ENCODE results near the gene SPEF2. TPM values are rescaled to one million over a fixed set of nuclear protein-coding genes. Genes with fewer than 3 reads are reported as not detected.

Gene SPEF2
- total and polyA plus RNA-seq, 2 of the 13 experiments (the other 11 are each of a cell fraction or from before 2014, with no cell fraction given): 1.5 to 2.3 TPM

DNA sequence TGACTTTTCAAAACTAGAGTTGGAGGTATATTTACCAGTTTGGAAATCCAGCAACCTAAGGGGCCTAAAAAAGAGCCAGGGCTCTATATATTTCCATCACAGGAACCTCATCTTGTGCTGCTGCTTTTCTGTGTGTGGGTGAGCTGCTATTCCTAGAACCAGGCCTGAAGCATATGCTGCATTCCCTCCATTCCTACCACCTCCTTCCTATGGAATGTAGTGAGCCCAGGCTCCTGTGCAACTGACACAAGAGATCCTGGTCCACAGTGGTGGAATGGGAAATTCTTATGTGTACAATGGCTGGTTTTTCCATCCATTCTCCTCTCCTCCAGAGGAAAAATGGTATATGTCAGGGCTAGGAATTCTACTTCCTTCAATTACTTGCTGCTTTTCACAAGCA is 39.1 kb downstream of the SPEF2 start (continued):
- no peak for TF ChIP-seq HOMEZ (CRISPR knock-in tag; IDR thresholded peaks at IDR 0.05; ENCODE audit: low read depth)
- no peak for TF ChIP-seq TAF15 (IDR thresholded peaks at IDR 0.05; ENCODE audit: low read depth, low read length, poor library complexity, severe bottlenecking)
- no peak for TF ChIP-seq ZFP1 (CRISPR knock-in tag; IDR thresholded peaks at IDR 0.05)
- TF ChIP-seq ARID2 (CRISPR knock-in tag; IDR thresholded peaks at IDR 0.05; ENCODE audit: borderline replicate concordance): no peak
- TF ChIP-seq, protein P1, sequence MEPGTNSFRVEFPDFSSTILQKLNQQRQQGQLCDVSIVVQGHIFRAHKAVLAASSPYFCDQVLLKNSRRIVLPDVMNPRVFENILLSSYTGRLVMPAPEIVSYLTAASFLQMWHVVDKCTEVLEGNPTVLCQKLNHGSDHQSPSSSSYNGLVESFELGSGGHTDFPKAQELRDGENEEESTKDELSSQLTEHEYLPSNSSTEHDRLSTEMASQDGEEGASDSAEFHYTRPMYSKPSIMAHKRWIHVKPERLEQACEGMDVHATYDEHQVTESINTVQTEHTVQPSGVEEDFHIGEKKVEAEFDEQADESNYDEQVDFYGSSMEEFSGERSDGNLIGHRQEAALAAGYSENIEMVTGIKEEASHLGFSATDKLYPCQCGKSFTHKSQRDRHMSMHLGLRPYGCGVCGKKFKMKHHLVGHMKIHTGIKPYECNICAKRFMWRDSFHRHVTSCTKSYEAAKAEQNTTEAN (CRISPR knock-in tag; conservative IDR thresholded peaks at IDR 0.05): no peak
- TF ChIP-seq ZMAT3 (CRISPR knock-in tag; conservative IDR thresholded peaks at IDR 0.05): no peak
- no peak for TF ChIP-seq NCOA5 (CRISPR knock-in tag; IDR thresholded peaks at IDR 0.05)
- no peak for TF ChIP-seq ZNF383 (CRISPR knock-in tag; IDR thresholded peaks at IDR 0.05; ENCODE audit: borderline replicate concordance)
- no peak for TF ChIP-seq RARG (CRISPR knock-in tag; IDR thresholded peaks at IDR 0.05; ENCODE audit: low read depth)
- no peak for TF ChIP-seq TARDBP (CRISPR knock-in tag; IDR thresholded peaks at IDR 0.05)
- no peak for TF ChIP-seq SPEN (CRISPR knock-in tag; IDR thresholded peaks at IDR 0.05; ENCODE audit: low read depth)

DNA sequence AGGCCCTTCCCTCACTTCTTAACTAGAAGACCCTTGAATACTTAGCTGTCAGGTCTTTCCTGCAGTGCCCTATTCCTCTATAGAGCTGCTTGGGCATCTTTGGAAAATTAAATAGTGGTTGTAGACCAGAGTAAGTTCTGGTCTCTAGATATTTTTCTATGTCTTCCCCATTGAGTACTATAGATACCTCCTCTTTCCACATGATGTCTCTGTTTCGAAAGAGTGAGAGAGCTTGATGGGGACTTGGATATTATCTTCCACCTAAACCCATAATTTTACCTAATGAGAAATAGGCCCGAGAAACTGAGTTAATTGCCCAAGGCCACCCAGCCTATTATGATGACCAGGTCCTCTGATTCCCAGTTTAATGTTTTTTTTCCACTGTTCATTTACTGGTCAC is 40.2 kb downstream of the SPEF2 start:
- TF ChIP-seq ZSCAN31 (CRISPR knock-in tag; IDR thresholded peaks at IDR 0.05; ENCODE audit: low read depth) (no peak), SMAD9 (CRISPR knock-in tag; IDR thresholded peaks at IDR 0.05) (no peak)
- no peak overlapping the region for H3K9ac ChIP-seq (ENCODE audit: insufficient read depth, low read depth, low read length)
- H3K4me1 ChIP-seq (ENCODE audit: insufficient read depth, low read length): no peaks in the 10 kb centered on the region
- no peak overlapping the region for H3K4me2 ChIP-seq (ENCODE audit: low read depth, low read length)
- in situ Hi-C loops (cut with HindIII; ENCODE audit: extremely low pct_ligation_motif_present, low pct_unique_long_range_greater_than_20kb) (no loop called here), intact Hi-C loops (cut with micrococcal nuclease; ENCODE audit: unreplicated experiment) (no loop called here)
- no peaks in the 10 kb centered on the region for H3K27me3 ChIP-seq (ENCODE audit: control insufficient read depth in 1 of 2, insufficient read depth in 2 of 2, low read length in 2 of 2)
- 33% methylated on average over 2 of the region's 2 CpGs for WGBS (ENCODE audit: low lambda C conversion rate)
- no peak overlapping the region for H3K27ac ChIP-seq (ENCODE audit: extremely low read length, insufficient read depth, low read length)
- POLR2A ChIA-PET: no interaction called here
- FAIRE-seq: no peak
- no peak overlapping the region for H3K4me3 ChIP-seq (replicated peaks in 1 of 3; ENCODE audit: insufficient read depth in 1 of 3, low read depth in 2 of 3, low read length in 3 of 3)
- DNase-seq (ENCODE audit: low spot score): no peak
- ATAC-seq: no peak
- H3K79me2 ChIP-seq (ENCODE audit: insufficient read depth, low read length): no peaks in the 10 kb centered on the region
- BruUV-seq (replicated peaks): no TSS peak
- H2AFZ ChIP-seq (ENCODE audit: low read length): no peak overlapping the region
- no peaks in the 10 kb centered on the region for H3K9me3 ChIP-seq (ENCODE audit: low read length)
- CTCF ChIA-PET (ENCODE audit: low intra/inter-chr PET ratio, low total read pairs): no interaction called here
- no peaks in the 10 kb centered on the region for H3K36me3 ChIP-seq (replicated peaks in 1 of 2; ENCODE audit: control insufficient read depth in 1 of 2, insufficient read depth in 2 of 2, low read length in 2 of 2)
- no peaks in the 10 kb centered on the region for H4K20me1 ChIP-seq (ENCODE audit: insufficient read depth, low read length)
